Stimulated activated CD4-positive, alpha-beta T cell treated with anti-CD3 and anti-CD28 coated beads, Interleukin-12 subunit alpha, Interleukin-12 subunit beta, amount 100 ng/mL, for 24 hours (primary cell): ENCODE data around the gene MYH9.

ENCODE experiments used
- DNase-seq, 2 experiments: peaks; one replicate each; pipeline ENCODE4 v3.0.0-alpha.2; 2020; ENCODE audit warnings: low read depth in 2 of 2

Gene MYH9

DNA sequence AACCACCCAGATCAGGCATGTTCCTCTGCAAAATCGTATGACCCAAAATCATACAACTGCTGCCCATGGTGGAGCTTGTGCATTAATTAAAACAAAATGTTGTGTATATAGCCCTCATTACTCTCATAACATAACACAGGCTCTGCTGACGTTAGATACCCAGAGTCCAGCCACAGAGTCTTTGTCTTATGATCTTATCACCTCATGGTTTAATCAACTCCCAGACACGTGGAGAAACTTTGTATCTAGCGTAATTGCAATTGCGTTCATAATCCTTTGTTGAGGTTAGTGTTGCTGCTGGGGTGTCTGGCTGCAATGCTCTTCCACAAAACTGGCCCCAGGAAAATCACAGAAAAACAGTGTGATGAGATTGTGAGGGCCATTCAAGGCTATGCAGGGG, 139.8 kb downstream of the MYH9 start:
- DNase-seq = no peak

DNA sequence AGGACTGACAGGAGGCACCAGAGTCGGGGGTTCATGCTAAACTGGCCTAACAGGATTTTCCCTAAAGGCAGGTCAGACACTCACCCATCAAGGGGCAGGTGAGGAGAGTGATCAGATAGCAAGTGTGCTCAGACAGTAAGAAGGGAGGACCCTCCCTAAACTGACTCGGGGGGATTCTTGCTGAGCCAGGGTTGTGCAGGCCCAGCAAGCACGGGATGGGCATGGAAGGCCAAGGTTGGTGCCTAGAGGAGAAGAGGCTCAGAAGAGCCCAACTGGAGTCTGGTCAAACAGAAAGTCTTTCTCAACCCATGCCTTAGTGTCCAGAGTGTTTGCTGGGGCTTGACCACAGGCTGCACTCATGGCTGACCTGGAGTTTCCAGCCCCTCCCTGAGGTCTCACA, 141.0 kb downstream of the MYH9 start:
- no peak for DNase-seq

DNA sequence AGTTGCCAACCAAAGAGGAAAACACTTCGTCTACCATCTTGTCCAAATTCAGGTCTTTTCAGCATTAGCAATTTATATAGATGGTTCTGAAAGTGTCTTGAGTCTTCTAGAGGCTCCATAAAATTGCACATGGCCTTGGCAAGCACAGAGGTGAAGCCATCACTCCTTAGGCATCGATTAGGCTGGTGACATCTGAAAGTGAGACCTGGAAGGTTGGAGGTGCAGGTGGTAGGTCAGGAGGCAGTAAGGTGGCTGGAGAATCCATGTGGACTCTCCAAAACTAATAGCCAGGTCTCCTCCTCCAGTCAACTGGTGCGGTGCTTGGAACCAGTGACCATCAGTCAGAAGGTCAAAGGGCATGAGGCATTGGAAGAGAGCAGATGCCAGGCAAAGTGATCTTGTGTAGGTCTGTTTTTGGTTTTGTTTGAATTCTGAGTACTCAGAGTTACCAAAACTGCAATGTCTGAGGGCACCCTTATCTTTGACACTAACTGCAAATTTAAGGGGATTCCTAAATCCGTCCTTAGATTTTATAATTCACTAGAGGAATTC, 141.9 kb downstream of the MYH9 start:
- no peak for DNase-seq

DNA sequence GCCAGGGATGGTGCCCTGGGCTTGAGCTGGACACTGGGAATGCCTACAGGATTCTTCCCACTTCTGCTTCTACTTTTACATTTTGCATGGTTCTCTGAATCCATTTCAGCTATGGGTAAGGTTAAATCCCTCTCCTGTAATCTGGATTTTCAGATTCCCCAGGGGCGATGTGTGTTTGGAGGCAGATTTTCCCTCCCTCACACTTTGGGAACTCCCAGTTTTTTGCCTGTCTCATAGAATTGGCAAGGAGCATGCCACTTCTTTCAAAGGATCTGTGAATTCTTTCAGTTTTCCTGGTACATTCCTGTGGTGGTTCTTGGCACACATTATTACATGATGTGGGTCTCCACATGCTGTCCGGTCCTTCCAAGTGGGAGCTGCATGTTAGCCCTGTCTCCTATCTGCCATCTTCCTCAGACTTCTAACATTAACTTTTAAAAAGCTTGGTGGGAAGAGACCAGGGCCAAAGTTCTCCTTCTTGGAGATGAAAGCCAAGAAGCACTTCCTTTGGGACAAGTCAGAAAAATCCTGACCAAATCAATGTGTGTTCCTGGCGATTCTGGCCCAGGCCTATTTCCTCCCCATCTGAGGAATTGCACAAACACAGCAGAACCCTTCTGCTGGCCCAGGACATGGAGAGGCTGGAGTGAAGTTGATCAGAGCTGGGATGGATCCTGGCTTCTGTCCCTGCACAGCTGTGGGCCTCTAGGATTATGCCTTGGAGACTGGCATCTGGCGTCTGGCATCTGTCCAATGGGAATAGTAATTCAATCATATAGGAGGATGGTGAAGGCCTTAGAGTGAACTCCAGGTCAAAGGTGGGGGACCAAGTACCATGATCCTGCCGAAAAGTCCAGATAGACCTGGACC, 143.0 kb downstream of the MYH9 start:
- DNase-seq = no peak

DNA sequence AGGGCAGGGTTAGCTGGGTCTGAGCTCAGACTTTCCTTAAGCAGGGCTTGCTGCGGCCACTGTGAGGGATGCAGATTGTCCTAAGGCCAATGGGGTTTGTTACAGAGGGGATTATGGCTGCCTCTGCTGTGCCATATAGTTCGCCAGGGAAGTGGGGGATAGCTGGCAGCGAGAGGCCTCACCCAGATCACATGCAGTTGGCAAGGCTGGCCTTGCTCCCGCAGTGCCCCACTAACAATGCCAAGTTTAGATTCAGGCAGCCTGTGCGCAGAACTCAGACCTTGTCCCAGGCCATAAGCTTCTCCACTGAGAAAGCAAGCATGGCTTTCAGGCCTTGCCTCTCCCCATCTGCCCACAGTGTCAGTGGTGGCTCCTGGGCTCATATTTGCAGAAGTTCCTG, 143.8 kb downstream of the MYH9 start:
- DNase-seq = no peak

DNA sequence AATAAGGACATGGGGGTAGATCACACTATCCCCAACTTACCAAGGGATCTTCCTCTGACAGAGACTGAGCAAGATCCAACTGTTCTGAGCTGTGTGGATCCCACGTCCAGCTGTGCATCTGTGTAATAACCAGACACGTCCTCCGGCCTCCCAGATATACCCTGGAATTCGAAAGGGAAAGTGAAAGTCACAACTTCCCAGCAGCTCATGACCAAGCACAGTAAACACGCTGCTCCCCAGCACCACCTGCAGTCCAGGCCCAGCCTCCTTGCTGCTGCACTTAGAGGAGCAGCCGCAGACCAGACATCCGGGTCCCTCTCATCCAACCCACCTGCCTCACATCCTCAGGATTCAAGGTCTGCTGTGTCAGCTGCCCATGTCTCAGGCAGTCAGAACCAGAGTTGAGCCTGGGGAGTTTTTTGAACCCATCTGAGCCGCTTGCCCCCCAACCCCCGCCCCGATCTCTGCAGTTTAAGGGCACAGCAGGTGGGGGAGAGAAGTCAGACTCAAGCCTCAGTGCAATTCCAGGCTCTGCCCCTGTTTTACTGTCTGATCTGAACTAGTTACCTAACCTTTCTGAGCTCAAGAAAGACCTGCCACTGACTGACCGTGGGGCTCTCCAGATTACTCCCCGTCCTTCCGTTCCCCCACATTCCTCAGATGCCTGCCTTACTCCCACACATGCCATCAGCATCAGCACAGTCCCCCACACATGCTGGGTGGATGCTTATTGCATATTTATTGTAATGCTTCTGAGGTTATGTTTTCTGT, 148.2 kb downstream of the MYH9 start, which contains the start of gene APOL2:
TSS of gene APOL2 (minus strand) at position 127 of the 771 bp plus-strand sequence. CDS start 6,365 bp downstream, outside the sequence.
- DNase-seq = peak; percentile 69 to 82

DNA sequence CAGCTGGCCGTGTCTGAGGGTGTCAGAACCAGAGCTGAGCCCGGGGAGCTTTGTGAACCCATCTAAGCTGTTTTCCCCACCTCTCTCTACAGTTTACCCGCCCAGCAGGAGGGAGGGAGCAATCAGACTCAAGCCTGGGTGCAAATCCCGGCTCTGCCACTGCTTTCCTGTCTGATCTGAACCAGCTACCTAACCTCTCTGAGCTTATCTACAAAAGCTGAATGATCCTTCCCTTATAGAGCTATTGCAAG, 148.7 kb downstream of the MYH9 start:
- DNase-seq = no peak

DNA sequence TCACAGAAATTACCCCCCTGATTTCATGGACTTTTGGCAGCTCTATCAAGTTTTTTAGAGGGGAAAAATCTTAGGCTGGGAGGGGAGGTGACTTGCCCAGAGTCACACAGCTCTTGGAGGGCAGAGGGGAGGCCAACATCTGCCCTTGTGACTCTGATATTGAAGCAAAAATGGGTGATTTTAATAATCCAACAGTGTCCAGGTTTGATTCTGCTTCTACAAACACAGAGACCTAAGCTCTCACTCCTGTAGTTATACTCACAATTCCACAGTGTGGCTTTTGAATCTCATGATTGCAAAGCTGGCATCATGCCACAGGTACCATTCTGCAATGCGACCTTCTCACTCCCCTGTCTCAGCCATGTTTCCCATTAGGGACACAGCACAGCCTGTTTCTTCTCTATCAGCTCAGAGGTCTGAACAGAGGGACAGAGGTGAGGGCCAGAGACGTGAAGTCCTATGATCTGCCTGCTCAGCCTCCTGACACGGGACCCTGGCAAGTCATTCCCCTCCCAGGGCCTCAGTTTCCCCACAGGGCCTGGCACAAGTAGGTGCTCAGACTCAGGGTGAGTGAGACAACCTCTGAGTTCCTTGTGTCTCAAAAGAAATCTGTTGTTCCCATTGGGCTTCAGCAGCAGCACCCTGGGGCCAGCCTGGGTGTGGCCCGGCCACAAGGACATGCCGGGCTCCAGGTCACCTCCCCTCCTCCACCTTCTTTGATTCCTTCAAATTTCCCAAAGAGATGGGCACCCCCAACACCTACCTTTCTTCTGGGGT, 149.2 kb downstream of the MYH9 start:
- DNase-seq = no peak

DNA sequence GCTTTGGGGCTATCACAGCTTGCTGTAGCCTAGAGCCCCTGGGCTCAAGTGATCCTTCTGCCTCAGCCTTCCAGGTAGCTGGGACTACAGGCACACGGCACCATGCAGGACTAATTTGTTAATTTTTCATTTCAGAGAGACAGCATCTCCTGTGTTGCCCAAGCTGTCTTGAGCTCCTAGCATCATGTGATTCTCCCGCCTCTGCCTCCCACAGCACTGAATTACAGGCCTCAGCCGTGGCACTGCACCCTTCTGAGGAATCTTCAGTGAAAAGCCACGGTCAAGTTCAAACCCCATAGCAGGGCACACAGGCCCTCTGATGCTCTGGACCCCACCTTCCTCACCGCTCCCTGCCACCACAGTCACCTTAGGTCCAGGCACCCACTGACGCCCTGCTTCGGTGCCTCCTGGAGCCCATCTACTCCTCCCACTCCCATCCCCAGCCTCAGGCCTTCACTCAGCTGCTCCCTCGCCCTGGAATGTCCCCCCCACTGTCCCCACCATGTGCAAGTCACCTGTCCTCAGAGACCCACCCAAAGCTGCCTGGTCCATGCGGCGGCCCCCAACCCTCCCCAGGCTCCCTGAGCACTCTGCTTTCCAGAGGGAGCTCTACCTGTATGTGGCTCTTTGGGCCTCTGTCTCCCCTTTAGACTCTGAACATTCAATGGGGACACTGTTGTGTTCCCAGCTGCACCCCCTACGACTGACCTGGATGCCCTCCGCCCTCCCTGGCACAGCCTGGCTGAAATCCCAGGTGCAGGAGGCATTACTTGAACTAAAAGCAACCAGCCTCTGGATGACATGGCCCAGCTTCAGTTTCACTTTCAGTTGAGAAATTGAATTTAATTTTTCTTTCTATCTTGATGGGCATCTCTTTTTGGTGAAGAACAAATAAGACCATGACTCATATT, 150.1 kb downstream of the MYH9 start:
- no peak for DNase-seq

DNA sequence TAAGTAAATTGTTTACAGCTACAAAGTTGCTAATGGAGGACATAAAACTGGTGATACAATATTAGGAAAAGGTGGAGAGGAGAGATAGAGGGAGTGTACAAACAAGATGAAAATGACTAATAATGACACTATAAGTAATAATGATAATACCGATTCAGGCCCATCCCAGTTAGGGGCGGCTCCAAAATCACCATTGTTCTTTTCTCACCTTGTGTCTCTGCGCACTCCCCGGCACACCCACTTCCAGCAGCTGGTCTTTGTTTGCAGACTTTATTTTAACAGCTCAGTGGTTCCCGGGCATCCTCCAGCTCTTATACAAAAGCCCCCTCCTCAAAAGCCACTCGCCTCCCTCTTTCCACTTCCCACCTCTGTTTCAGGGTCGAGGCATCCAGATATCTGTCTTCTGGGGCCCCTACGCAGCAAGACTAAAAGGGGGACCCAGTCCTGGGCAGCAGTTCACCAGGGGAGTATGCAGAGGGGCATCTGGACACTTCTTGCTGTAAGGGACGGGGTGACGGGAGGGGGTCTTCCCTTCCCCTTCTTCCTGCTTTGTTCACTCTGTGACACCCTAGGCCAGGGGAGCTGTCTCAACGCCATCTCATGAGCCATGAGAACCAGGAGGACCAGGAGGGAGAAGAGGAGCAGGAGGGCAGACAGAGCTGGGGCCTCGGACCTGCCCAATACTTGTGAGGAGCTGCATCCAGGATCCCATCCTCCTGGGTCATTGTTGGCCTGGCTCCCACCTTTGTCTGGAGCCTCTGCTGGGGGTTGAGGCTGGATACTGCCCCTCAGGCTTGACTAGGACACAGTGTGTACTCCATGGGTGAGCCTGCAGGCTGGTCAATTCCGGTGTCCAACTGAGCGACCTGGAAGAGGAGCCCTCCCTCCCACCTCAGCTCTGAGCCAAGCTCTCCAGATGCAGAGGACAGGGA, 151.1 kb downstream of the MYH9 start:
- no peak for DNase-seq

DNA sequence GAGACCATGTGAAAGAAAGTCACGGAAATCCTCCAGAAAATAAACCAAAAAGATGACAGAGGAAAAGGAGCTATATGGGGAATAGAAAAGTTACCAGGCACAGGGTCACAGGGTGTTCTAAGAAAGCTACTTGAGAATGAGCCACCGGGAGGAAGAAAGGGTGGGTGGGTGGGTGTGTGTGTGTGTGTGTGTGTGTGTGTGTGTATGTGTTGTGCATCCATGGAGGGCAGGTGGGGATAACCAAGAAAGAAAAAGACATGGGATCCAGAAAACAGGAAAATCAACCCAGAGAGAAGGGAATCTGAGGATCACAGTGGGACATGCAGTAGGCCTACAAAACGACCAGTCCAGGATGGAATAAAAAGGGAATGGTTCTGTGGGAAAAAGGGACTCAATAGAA, 152.2 kb downstream of the MYH9 start:
- no peak for DNase-seq

DNA sequence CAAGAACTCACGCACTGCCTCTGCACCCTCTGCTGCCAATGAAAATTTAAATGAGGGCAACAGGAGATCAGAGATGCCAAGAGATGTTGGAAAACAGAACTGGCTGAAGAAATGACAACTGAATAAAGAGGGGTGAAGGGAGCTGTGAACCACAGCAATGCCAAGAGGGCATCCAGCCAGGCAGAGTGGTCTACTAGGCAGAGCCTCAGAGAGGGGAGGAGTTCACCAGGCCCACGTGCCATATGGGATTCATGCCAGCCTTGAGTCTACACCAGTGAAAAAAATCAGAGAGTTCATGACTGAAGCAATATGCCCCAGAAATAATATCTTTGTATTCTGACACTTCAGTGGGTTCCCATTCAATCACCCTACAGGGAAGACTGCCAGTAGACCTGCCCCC, 152.8 kb downstream of the MYH9 start:
- no peak for DNase-seq

DNA sequence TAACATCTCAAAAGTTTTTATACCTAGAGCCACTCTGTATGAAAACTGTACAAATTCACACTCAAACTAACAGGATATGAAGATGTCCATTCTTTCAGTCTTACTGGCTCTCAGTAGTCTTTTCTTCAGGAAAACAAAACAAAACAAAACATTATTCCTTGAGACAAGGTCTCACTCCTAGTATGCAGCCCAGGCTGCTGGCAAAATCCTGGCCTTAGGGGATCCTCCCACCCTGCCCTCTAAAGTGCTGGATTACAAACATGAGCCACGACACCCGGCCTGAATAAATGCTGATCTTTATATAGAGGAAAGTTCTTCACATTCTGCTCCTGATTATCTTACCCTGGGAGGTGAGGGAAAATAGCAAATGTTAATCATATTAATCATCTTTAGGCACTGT, 153.6 kb downstream of the MYH9 start:
- DNase-seq = no peak

DNA sequence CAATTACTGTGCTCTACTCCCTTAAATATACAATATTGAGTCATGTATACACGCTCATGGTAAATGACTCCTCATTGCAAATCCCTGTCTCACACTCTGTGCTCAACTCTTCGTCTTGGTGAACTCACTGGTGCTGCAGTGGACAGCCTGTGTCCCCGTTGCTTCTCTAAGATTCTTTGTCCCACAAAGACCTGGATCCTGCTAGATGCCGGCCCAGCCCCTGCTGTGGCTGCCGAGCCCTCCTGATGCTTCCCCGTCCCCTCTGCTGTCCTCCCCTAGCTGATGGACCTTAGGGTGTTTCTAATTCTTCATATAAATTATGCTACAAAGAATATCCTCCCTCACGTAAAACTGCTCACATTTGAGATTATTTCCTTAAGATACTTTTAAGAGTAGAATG, 154.0 kb downstream of the MYH9 start:
- no peak for DNase-seq

DNA sequence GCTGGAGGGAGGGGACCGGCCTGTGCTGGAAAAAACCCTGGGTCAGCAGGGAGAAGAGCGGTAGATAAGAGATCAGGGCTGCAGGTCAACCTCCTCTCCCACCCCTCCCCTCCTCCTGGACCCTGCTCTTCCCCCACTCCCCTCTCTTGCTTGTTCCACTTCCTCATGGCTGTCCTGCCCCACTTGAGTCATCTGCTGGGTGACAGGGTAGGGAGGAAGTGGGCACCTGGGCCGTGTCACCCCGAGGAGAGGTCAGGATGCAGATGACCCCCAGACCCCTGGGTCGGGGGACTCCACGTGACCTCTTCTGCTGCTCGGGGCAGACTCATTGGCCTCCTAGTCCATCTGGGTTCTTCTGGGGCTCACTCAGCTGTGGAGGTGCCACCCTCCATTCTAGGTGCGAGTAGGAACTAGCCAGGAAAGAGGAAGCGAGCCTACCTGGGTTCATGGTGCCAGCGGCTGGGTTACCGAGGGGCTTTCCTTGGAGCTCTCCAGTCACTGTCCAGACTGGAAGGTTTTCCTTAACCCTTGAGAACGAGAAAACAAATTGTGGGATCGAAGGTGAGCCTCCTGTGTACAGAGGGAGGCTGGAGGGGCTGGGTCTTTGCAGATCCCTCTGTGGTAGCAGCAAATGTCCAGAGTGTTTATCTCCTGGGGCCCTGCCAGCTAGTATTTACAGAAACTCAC, 154.9 kb downstream of the MYH9 start:
- no peak for DNase-seq
